HepG2 (cell line): Measurements from ENCODE around the gene EIF4G3.

Experiments
- FOXM1 ChIP-seq: sonication (generic); formaldehyde crosslinking; IDR thresholded peaks from 2 replicates; pipeline ENCODE4 v1.5.0; 2020; ENCODE audit warnings: missing genetic modification reagents
- HNRNPK ChIP-seq: fragments of 200-400 bp; formaldehyde crosslinking; IDR thresholded peaks from 2 replicates; pipeline ENCODE4 v1.6.1; 2018; ENCODE audit warnings: low read length, low read depth, moderate library complexity, mild to moderate bottlenecking; ENCODE audit not compliant: poor library complexity, severe bottlenecking
- RXRA ChIP-seq: sonication (generic); formaldehyde crosslinking; IDR thresholded peaks from 2 replicates; pipeline ENCODE4 v1.5.1; 2020; ENCODE audit warnings: missing genetic modification reagents
- ZNF83 ChIP-seq: sonication (generic); formaldehyde crosslinking; IDR thresholded peaks from 2 replicates; pipeline ENCODE4 v1.4.0; 2020; ENCODE audit warnings: missing genetic modification reagents, mild to moderate bottlenecking, borderline replicate concordance
- TF ChIP-seq, protein P1 (sequence below): sonication (generic); formaldehyde crosslinking; IDR thresholded peaks from 2 replicates; pipeline ENCODE4 v1.5.0; 2020; ENCODE audit warnings: mild to moderate bottlenecking, missing genetic modification reagents
- TF ChIP-seq, protein P2 (sequence below): IDR thresholded peaks from 2 replicates; pipeline ENCODE4 v1.6.1; 2016; ENCODE audit warnings: missing compliant biosample characterization, missing genetic modification reagents, borderline replicate concordance

- no peak for TF ChIP-seq FOXM1 (CRISPR knock-in tag)
- no peak for TF ChIP-seq RXRA (CRISPR knock-in tag)
- TF ChIP-seq, protein P1, sequence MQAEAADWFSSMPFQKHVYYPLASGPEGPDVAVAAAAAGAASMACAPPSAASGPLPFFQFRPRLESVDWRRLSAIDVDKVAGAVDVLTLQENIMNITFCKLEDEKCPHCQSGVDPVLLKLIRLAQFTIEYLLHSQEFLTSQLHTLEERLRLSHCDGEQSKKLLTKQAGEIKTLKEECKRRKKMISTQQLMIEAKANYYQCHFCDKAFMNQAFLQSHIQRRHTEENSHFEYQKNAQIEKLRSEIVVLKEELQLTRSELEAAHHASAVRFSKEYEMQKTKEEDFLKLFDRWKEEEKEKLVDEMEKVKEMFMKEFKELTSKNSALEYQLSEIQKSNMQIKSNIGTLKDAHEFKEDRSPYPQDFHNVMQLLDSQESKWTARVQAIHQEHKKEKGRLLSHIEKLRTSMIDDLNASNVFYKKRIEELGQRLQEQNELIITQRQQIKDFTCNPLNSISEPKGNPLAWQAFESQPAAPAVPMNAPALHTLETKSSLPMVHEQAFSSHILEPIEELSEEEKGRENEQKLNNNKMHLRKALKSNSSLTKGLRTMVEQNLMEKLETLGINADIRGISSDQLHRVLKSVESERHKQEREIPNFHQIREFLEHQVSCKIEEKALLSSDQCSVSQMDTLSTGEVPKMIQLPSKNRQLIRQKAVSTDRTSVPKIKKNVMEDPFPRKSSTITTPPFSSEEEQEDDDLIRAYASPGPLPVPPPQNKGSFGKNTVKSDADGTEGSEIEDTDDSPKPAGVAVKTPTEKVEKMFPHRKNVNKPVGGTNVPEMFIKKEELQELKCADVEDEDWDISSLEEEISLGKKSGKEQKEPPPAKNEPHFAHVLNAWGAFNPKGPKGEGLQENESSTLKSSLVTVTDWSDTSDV (CRISPR knock-in tag) = no peak
- TF ChIP-seq, protein P2, sequence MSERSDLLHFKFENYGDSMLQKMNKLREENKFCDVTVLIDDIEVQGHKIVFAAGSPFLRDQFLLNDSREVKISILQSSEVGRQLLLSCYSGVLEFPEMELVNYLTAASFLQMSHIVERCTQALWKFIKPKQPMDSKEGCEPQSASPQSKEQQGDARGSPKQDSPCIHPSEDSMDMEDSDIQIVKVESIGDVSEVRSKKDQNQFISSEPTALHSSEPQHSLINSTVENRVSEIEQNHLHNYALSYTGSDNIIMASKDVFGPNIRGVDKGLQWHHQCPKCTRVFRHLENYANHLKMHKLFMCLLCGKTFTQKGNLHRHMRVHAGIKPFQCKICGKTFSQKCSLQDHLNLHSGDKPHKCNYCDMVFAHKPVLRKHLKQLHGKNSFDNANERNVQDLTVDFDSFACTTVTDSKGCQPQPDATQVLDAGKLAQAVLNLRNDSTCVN (CRISPR knock-in tag) = no peak
- no peak for TF ChIP-seq ZNF83 (CRISPR knock-in tag)
- TF ChIP-seq HNRNPK = no peak
Measured at GRCh38 chr1:21050031-21050430, 126.7 kb downstream of the EIF4G3 start.
